OCI-LY1 (cell line): ENCODE results near the gene STUM.

Experiments used
- H2AFZ ChIP-seq: fragments of 200-600 bp; sonication (generic), shearing (Covaris generic); 2 replicates; pipeline ENCODE4 v1.6.0; 2014; ENCODE audit warnings: antibody characterized with exemption, mild to moderate bottlenecking, low read length
- H3F3A ChIP-seq: fragments of 200-600 bp; sonication (generic), shearing (Covaris generic); 2 replicates; pipeline ENCODE4 v1.6.0; 2014; ENCODE audit warnings: mild to moderate bottlenecking, antibody characterized with exemption, low read length, moderate library complexity; ENCODE audit not compliant: insufficient read depth
- H3K27ac ChIP-seq: fragments of 200-600 bp; sonication (generic); 2 replicates; pipeline ENCODE4 v1.5.1; 2014; ENCODE audit warnings: low read length, mixed run types, mild to moderate bottlenecking, low read depth; ENCODE audit not compliant: poor library complexity, severe bottlenecking
- H3K27me3 ChIP-seq: fragments of 200-600 bp; sonication (generic); 2 replicates; pipeline ENCODE4 v1.6.0; 2014; ENCODE audit warnings: antibody characterized with exemption, mild to moderate bottlenecking, low read length, moderate library complexity; ENCODE audit not compliant: insufficient read depth
- H3K36me3 ChIP-seq: fragments of 200-600 bp; sonication (generic); 2 replicates; pipeline ENCODE4 v1.6.1; 2014; ENCODE audit warnings: mild to moderate bottlenecking, antibody characterized with exemption, low read length, moderate library complexity, mixed read lengths; ENCODE audit not compliant: insufficient read depth
- H3K4me1 ChIP-seq: fragments of 200-600 bp; sonication (generic); 2 replicates; pipeline ENCODE4 v1.5.1; 2014; ENCODE audit warnings: mild to moderate bottlenecking, low read length, moderate library complexity; ENCODE audit not compliant: insufficient read depth, severe bottlenecking
- H3K4me2 ChIP-seq: fragments of 200-600 bp; sonication (generic), shearing (Covaris generic); 2 replicates; pipeline ENCODE4 v1.6.1; 2014; ENCODE audit warnings: low read length
- H3K4me3 ChIP-seq: fragments of 200-600 bp; sonication (generic); 2 replicates; pipeline ENCODE4 v1.5.1; 2014; ENCODE audit warnings: low read length, low read depth, mild to moderate bottlenecking, mixed read lengths; ENCODE audit not compliant: poor library complexity, severe bottlenecking
- H3K79me2 ChIP-seq: fragments of 200-600 bp; shearing (Covaris generic); 2 replicates; pipeline ENCODE4 v1.6.1; 2016; ENCODE audit warnings: mixed run types, low read length, mixed read lengths; ENCODE audit not compliant: insufficient read depth
- H3K9ac ChIP-seq: fragments of 200-600 bp; sonication (generic), shearing (Covaris generic); 2 replicates; pipeline ENCODE4 v1.6.1; 2014; ENCODE audit warnings: mild to moderate bottlenecking, low read length, mixed read lengths
- H3K9me2 ChIP-seq: fragments of 200-600 bp; sonication (generic), shearing (Covaris generic); 2 replicates; pipeline ENCODE4 v1.6.1; 2014; ENCODE audit warnings: low read depth, mild to moderate bottlenecking, low read length, mixed read lengths
- H3K9me3 ChIP-seq: fragments of 200-600 bp; shearing (Covaris generic); 2 replicates; pipeline ENCODE4 v1.6.1; 2014; ENCODE audit warnings: low read length, mixed read lengths
- H4K20me1 ChIP-seq: fragments of 200-600 bp; sonication (generic), shearing (Covaris generic); 2 replicates; pipeline ENCODE4 v1.6.0; 2016; ENCODE audit warnings: mild to moderate bottlenecking, low read length; ENCODE audit not compliant: insufficient read depth
- CTCF ChIP-seq: fragments of 200-600 bp; sonication (generic), shearing (Covaris generic); IDR thresholded peaks from 2 replicates; pipeline ENCODE4 v1.5.1; 2017; ENCODE audit warnings: mild to moderate bottlenecking, antibody characterized with exemption, low read length, moderate library complexity, mixed read lengths
- EZH2 ChIP-seq: fragments of 200-600 bp; sonication (generic), shearing (Covaris generic); IDR thresholded peaks from 2 replicates; pipeline ENCODE4 v1.8.0; 2017; ENCODE audit warnings: borderline replicate concordance, mixed run types, mild to moderate bottlenecking, antibody characterized with exemption, low read length, moderate library complexity, mixed read lengths

Gene STUM

GRCh38 chr1:226618380-226618779 is 69.8 kb downstream of the STUM start:
- H3K27ac ChIP-seq = no peak overlapping the region
- no peaks in the 10 kb centered on the region for H3K9me2 ChIP-seq
- H3K79me2 ChIP-seq = no peaks in the 10 kb centered on the region
- H3K36me3 ChIP-seq = no peaks in the 10 kb centered on the region
- no peak overlapping the region for H2AFZ ChIP-seq
- no peaks in the 10 kb centered on the region for H3F3A ChIP-seq
- TF ChIP-seq EZH2 (no peak), CTCF (no peak)
- no peaks in the 10 kb centered on the region for H3K9me3 ChIP-seq
- no peak overlapping the region for H3K9ac ChIP-seq
- H3K4me2 ChIP-seq = no peak overlapping the region
- no peaks in the 10 kb centered on the region for H3K4me1 ChIP-seq
- H4K20me1 ChIP-seq = no peaks in the 10 kb centered on the region
- no peak overlapping the region for H3K4me3 ChIP-seq
- H3K27me3 ChIP-seq = no peaks in the 10 kb centered on the region

- no peak overlapping the region for H3K4me3 ChIP-seq
- H3K79me2 ChIP-seq = no peaks in the 10 kb centered on the region
- no peak overlapping the region for H3K9ac ChIP-seq
- H3K27me3 ChIP-seq = no peaks in the 10 kb centered on the region
- H3F3A ChIP-seq = no peaks in the 10 kb centered on the region
- no peaks in the 10 kb centered on the region for H4K20me1 ChIP-seq
- H3K27ac ChIP-seq = no peak overlapping the region
- H3K4me2 ChIP-seq = no peak overlapping the region
- no peaks in the 10 kb centered on the region for H3K36me3 ChIP-seq
- H2AFZ ChIP-seq = no peak overlapping the region
- no peaks in the 10 kb centered on the region for H3K4me1 ChIP-seq
- no peaks in the 10 kb centered on the region for H3K9me3 ChIP-seq
- no peaks in the 10 kb centered on the region for H3K9me2 ChIP-seq
- TF ChIP-seq EZH2 = no peak
- TF ChIP-seq CTCF = no peak
Measured at GRCh38 chr1:226619031-226619430, 70.5 kb downstream of the STUM start.

- Histone ChIP-seq H3K4me1 (peaks cover 4% of the 10 kb centered on the region), H3K9ac (no peak overlapping the region), H3K4me3 (no peak overlapping the region), H3K36me3 (no peaks in the 10 kb centered on the region), H3K27me3 (no peaks in the 10 kb centered on the region), H3K9me3 (no peaks in the 10 kb centered on the region), H3K9me2 (no peaks in the 10 kb centered on the region), H3K27ac (no peak overlapping the region), H3K79me2 (no peaks in the 10 kb centered on the region), H3K4me2 (no peak overlapping the region), H3F3A (no peaks in the 10 kb centered on the region), H4K20me1 (no peaks in the 10 kb centered on the region), H2AFZ (no peak overlapping the region)
- TF ChIP-seq EZH2 (no peak), CTCF (no peak)
Measured at GRCh38 chr1:226622012-226622411, 73.4 kb downstream of the STUM start.
